ENCODE results near the gene ARID3A.

Gene ARID3A

DNA sequence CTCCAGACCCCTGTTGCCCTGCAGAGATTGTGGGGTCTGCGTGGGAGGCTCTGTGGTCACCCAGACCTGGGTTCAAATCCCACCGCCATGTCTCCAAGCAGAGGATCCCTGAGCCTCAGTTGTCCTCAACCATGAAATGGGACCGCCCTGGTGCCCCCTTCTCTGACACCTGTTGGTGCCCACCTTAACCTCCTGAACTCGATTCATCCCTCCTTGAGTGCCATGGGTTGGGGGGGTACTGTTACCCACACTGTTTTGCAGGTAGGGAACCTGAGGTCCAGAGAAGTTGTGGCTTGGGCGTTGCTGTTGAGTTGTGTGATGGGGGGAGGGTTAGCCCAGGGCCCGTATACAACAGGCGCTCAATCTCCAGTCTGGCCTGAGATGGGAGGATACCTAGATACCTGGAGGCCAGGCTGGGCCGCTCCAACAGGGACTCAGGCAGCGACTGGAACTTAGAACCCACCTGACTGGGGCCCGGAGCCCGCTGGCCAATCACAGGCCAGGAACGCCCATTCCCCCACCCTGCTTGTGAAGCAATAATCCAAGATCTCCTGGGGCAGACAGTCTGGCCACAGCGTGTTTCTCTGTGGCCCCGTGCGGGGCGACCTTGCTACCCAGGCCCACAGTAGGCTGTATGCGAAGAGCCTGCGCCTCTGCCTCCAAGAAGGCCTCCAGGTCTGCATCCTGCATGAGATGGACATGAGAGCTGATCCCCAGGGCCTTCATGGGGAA is 2.8 kb downstream of the ARID3A start:
- FAIRE-seq: no peak
- DNase-seq (ENCODE audit: insufficient read length, low spot score): no peak

DNA sequence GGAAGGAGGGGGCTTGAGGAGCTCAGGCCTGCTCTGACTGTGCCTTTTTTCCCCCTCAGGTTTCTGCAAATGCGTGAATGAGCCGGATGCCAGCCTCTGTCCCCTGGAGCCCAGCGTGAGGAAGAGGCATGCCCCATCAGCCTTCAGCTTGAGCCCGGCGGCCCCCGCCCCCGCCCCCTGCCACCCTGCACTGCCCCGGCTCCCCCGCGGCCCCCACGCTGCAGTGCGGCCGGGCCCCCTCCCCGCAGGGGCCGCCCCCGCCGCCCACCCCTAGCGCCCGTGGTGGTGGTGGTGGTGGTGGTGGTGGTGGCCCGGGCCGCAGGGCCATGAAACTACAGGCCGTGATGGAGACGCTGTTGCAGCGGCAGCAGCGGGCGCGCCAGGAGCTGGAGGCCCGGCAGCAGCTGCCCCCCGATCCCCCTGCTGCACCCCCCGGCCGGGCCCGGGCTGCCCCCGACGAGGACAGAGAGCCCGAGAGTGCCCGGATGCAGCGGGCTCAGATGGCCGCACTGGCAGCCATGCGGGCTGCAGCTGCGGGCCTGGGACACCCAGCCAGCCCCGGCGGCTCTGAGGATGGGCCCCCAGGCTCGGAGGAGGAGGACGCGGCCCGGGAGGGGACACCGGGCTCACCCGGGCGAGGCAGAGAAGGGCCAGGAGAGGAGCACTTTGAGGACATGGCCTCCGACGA is 3.5 kb downstream of the ARID3A start:
- DNase-seq (ENCODE audit: insufficient read length, low spot score) (no peak), FAIRE-seq (no peak)

GRCh38 chr19:929891-930258 is 4.0 kb downstream of the ARID3A start:
- DNase-seq (ENCODE audit: insufficient read length, low spot score) (no peak), FAIRE-seq (no peak)

DNA sequence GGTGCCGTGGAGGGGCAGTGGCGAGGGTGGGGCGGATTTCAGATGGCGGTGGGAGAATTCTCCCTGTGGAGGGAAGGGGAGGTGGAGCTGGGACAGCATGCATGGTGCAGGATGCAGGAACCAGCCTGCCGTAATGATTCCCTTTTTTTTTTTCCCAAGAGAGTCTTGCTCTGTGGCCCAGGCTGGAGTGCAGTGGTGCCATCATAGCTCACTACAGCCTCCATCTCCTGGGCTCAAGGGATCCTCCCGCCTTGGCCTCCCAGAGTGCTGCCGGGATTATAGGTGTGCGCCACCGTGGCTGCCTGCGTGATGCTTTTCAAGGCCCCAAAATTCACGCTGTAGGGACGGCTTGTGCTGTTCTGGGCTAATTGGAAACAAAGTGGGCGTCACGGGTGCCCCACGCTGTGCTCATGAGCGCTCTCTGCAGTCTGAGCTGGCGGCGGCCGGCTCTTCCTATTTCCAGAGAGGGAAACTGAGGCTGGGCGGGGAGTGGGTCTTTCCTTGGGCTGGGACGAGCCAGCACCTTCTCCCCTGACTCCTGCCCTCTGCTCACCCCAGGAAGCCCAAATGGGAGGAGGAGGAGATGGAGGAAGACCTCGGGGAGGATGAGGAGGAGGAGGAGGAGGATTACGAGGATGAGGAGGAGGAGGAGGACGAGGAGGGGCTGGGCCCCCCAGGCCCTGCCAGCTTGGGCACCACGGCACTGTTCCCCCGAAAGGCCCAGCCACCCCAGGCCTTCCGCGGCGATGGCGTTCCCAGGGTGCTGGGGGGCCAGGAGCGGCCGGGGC is 6.2 kb downstream of the ARID3A start:
- no peak for DNase-seq (ENCODE audit: insufficient read length, low spot score)
- FAIRE-seq: no peak

- DNase-seq (ENCODE audit: insufficient read length, low spot score) (no peak), FAIRE-seq (no peak)
These were observed 7.1 kb downstream of the ARID3A start for GRCh38 chr19:932648-933552.

DNA sequence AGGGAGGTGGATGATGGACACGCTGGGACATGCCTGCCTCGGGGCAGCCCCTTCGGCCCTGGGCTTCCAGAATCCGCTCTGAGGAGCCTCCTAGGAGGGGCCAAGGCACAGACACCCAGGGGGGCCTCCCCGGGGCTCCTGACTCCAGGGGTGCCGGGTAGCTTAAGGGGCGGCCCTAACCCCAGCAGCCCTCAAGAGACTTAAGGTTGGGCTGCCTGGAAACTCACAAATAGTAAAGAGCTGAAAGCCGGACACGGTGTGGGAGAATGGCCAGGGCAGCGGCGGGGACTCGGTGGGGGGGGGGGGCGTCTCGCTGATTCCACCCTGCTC is 7.7 kb downstream of the ARID3A start:
- DNase-seq (ENCODE audit: insufficient read length, low spot score): no peak
- no peak for FAIRE-seq

DNA sequence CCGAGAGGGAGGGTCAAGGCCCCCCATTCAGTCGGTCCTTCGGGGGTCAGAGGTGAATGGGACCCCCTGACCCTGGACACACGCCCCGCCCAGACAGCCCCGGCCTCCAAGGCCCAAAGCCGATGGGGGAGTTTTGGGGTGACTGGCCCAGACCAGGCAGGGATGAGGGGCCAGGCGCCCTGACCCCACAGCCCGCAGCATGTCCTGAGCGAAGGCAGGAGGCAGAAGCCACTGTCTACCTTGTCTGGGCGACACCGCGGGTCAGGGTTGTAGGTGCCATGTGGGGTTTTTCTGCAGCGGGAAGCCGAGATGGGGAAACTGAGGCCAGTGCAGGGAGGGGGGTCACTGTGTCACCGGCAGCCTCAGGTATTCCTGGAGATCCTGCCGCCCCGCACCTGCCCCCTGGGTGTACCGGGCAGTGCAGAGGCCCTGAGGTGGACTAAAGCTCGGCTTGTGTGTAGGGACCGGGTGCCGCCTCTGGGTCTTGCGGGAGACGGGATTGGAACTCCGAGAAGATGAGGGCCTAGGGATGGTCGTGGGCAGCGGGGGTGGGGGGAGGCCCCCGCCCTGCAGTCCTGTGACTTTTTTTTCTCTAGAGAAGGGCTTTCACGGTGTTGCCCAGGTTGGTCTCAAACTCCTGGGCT is 8.5 kb downstream of the ARID3A start:
- FAIRE-seq: no peak
- no peak for DNase-seq (ENCODE audit: insufficient read length, low spot score)

DNA sequence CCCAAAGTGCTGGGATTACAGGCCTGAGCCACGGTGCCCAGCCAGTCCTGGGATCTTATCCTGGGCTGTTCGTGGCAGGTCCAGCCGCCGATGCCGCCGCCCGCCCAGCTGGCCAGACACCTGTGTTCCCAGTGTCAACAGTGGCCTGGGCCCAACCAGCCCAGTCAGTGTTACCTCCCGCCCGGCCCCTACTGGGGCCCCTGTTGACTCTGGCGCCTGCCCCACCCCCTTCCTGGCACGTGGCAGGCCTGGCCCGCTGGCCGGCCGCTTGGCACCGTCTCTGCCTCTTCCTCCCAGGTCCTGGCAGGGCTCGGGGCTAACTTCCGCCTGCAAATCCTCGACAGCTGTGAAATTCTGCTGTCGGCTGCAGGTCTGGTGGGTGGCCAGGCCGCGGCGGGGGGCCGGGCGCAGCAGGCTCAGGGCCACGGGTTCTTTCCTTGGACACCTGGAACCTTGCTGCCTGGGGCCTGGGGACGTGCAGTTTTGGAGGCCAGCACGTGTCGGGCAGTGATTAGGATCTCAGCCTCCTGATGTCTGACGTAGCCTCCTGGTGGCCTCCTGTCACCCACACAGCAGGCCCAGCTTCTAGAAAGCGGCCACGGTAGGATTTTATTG is 9.1 kb downstream of the ARID3A start:
- DNase-seq (ENCODE audit: insufficient read length, low spot score) (no peak), FAIRE-seq (no peak)

GRCh38 chr19:936175-936546 is 10.3 kb downstream of the ARID3A start:
- no peak for FAIRE-seq
- no peak for DNase-seq (ENCODE audit: insufficient read length, low spot score)

- DNase-seq (ENCODE audit: insufficient read length, low spot score) (no peak), FAIRE-seq (peak; percentile 79)
These were observed 11.4 kb downstream of the ARID3A start for GRCh38 chr19:937259-937694.

DNA sequence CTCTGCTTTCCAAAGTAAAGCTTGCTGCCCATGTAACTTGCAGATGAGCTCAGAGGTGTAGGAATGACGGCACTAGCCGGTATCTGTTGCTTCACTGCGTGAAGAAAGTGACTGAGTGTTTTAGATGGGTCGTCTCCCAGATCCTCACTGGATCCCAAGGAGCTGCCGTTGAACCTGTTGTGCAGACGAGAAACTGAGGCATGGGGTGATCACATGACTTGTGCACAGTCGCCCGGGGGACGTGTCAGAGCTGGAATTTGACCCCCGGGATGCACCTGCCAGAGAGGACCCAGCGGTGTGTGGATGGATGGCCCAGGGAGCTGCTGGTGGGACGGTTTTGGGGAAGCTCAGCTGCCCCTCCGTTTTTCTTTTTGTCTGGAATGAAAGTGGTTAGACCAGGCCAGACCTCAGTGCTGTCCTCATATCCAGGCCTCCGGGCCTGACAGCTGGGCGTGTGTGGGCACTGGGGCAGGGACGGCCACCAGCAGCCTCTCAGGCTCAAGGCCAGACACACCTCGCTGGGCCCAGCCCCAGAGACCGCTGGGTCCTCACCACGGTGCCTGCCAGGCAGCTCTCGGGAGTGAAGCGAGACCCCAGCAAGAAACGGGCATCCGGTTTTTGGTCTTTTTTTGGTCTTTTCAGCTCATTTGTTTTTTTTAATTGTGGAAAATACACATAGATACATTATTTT is 12.5 kb downstream of the ARID3A start:
- FAIRE-seq (no peak), DNase-seq (ENCODE audit: insufficient read length, low spot score) (no peak)

DNA sequence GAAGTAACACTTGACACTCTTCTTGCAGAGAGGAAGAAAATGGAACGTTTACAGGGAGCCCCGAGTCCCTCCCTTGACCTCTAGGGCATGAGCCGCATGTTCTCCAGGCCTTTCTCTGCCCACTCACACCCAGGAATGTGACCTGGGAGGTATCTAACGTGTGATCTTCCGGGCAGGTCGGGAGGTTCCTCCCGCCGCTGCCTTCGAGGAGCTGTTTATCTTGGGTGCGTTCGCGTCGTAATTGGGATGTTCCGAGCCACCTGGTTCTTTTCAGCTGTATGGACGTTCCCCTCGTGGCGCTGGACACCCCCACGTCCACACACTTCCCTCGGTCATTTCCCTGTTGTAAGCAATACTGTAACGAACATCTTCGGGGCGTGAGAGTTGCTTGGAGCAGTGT is 13.6 kb downstream of the ARID3A start:
- DNase-seq (ENCODE audit: insufficient read length, low spot score) (no peak), FAIRE-seq (no peak)

- FAIRE-seq (no peak), DNase-seq (ENCODE audit: insufficient read length, low spot score) (no peak)
These were observed 14.1 kb downstream of the ARID3A start for GRCh38 chr19:939922-940321.

DNA sequence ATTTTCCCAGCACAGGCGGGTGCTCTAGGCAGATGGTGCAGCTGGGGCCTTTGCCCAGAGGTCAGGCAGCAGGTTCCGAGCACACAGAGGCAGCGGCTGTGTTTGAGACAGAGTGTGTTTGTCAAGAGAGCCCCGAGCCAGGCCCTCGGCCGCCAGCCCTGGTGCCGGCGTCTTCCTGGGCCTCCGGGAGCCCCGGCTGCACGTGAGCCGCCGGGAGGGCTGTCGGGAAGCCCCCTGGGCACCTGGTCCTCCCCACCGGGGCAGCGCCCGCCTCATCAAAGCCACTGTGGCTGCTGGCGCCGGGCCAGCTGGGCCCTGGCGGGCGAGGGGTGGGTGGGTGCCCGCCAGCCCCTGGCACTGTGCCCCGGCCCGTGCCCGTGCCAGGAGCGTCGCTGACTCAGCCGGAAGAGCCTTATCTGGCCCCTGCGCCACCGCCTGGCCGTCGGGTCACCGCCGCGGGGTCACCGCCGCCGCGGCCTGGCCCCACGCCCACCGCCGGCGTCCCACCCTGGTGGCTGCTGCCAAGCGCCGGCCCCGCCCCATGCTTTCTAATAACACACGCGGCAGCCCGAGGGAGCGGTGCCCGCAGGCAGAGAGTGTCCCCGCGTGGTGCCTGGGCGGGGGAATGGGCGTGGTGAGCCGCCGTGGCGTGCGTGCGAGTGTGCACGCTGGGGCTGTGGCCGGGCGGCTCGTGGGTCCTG is 14.9 kb downstream of the ARID3A start:
- no peak for DNase-seq (ENCODE audit: insufficient read length, low spot score)
- FAIRE-seq: peak; percentile 33

GRCh38 chr19:941292-942132 is 15.7 kb downstream of the ARID3A start:
- FAIRE-seq (peak; percentile 31), DNase-seq (ENCODE audit: insufficient read length, low spot score) (no peak)

GRCh38 chr19:942133-942645 is 16.4 kb downstream of the ARID3A start:
- DNase-seq (ENCODE audit: insufficient read length, low spot score) (no peak), FAIRE-seq (no peak)

DNA sequence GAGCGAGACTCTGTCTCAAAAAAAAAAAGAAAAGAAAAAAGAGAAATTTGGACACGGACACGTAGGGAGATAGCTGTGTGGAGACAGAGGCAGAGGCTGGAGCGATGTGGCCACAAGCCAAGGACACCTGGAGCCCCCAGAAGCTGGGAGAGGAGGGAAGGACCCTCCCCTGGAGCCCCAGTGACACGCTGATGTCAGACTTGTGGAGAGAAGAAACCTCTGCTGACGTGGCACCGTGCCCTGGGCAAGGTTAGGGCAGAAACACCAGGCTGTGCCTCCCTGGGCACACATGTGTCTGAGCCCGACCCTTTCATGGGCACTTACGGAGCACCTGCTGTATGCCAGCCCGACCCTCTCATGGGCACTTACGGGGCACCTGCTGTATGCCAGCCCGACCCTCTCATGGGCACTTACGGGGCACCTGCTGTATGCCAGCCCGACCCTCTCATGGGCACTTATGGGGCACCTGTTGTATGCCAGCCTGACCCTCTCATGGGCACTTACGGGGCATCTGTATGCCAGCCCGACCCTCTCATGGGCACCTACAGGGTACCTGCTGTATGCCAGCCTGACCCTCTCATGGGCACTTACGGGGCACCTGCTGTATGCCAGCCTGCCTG is 17.8 kb downstream of the ARID3A start:
- FAIRE-seq: no peak

More for the DNA sequence above, 17.8 kb downstream of the ARID3A start:
- no peak for DNase-seq (ENCODE audit: insufficient read length, low spot score)
